ENCODE data around the gene GLA. TPM values are rescaled to one million over a fixed set of nuclear protein-coding genes. Genes with fewer than 3 reads are reported as not detected.
A peak's percentile ranks its signal among the peaks of the same experiment; 100 is the strongest.

Gene GLA
- total and polyA plus RNA-seq, 9 of the 15 experiments (the other 6 are each of a cell fraction or from before 2014, with no cell fraction given): 41.7 to 146 (median 73.8) TPM

- TF ChIP-seq MITF (IDR thresholded peaks at IDR 0.05) (no peak), SMARCA4 (IDR thresholded peaks at IDR 0.05) (no peak), CC2D1A (IDR thresholded peaks at IDR 0.05) (no peak), ZNF184 (CRISPR knock-in tag; IDR thresholded peaks at IDR 0.05) (no peak), HDAC3 (IDR thresholded peaks at IDR 0.05; ENCODE audit: borderline replicate concordance, partially characterized antibody) (no peak), ELF4 (CRISPR knock-in tag; IDR thresholded peaks at IDR 0.05) (no peak), SIX5 (IDR thresholded peaks at IDR 0.05; ENCODE audit: borderline replicate concordance in 1 of 2, insufficient read depth in 1 of 2, low read depth in 1 of 2, low read length in 2 of 2) (no peak; a peak in 1 of 4 replicates), TAF15 (IDR thresholded peaks at IDR 0.05; ENCODE audit: low read depth, low read length) (no peak), ZNF444 (CRISPR knock-in tag; IDR thresholded peaks at IDR 0.05) (no peak), MECOM (CRISPR knock-in tag; IDR thresholded peaks at IDR 0.05) (0 out of 2 replicates have a peak, but pooled peaks have one; percentile 16), GABPA (tag; conservative IDR thresholded peaks at IDR 0.05; ENCODE audit: low read depth) (peak; percentile 90), BRD4 (IDR thresholded peaks at IDR 0.05) (peak; percentile 73; the same call in 1 of the 2 replicates), ZNF707 (CRISPR knock-in tag; conservative IDR thresholded peaks at IDR 0.05) (no peak), NR4A1 (CRISPR knock-in tag; IDR thresholded peaks at IDR 0.05) (no peak), NR4A1 (tag; IDR thresholded peaks at IDR 0.05) (no peak), ESRRB (CRISPR knock-in tag; IDR thresholded peaks at IDR 0.05; ENCODE audit: borderline replicate concordance) (no peak), YY1 (IDR thresholded peaks at IDR 0.05; ENCODE audit: borderline replicate concordance in 1 of 3, control insufficient read depth in 1 of 3, extremely low read depth in 1 of 3, insufficient read depth in 3 of 3, insufficient read length in 1 of 3, insufficient replicate concordance in 2 of 3, low read depth in 1 of 3, low read length in 2 of 3) (peak in 2 of 3 experiments; percentile 39 to 45), LEF1 (IDR thresholded peaks at IDR 0.05) (no peak; the same call in 1 of the 2 replicates), RFX7 (CRISPR knock-in tag; IDR thresholded peaks at IDR 0.05) (no peak), ERF (CRISPR knock-in tag; IDR thresholded peaks at IDR 0.05) (no peak), ZNF507 (tag; conservative IDR thresholded peaks at IDR 0.05) (no peak), POLR3A (IDR thresholded peaks at IDR 0.05; ENCODE audit: borderline replicate concordance, extremely low read depth, insufficient read depth, insufficient read length) (no peak), MLX (CRISPR knock-in tag; conservative IDR thresholded peaks at IDR 0.05) (no peak), NEUROD1 (IDR thresholded peaks at IDR 0.05; ENCODE audit: borderline replicate concordance, low read depth, low read length, partially characterized antibody) (peak; percentile 56), ZFPM2 (CRISPR knock-in tag; IDR thresholded peaks at IDR 0.05) (no peak), DLX4 (CRISPR knock-in tag; IDR thresholded peaks at IDR 0.05) (no peak), KHSRP (IDR thresholded peaks at IDR 0.05) (no peak), ZNF561 (CRISPR knock-in tag; conservative IDR thresholded peaks at IDR 0.05) (no peak)
Observed at GRCh38 chrX:101390664-101391525, 16.8 kb downstream of the GLA start, which contains the start of gene RPL36A (continued).

Data from K562 (cell line).